Measurements from ENCODE around the gene GSTK1. TPM values are rescaled to one million over a fixed set of nuclear protein-coding genes. Genes with fewer than 3 reads are reported as not detected.

The GSTK1 gene
- total RNA-seq, 6 donors from 2014 or later = 140 to 194 (median 158) TPM

DNA sequence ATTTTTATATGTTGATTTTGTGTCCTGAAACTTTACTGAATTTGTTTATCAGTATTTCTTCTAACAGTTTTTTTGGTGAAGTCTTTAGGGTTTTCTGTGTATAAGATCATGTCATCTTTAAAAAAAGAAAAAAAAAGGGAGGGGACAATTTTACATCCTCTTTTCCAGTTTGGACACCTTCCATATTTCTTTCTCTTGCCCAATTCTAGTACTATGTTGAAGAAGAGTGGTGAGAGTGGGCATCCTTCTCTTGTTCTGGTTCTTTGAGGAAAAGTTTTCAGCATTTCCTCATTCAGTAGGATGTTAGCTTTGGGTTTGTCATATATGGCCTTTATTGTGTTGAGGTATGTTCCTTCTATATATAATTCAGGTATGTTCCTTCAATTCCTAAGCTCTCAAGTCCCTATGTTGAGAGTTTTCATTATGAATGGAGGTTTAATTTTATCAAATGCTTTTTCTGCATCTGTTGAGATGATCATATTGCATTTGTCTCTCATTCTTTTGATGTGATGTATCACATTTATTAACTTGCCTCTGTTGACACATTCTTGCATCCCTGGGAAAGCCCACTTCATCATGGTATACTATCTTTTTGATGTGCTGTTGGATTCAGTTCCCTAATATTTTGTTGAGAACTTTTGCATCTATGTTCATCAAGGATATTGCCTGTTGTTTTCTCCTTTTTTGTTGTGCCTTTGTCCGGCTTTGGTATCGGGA lies 29.3 kb upstream of the GSTK1 start:
- H3K9me3 ChIP-seq = no peaks in the 10 kb centered on the region
- H3K36me3 ChIP-seq = no peaks in the 10 kb centered on the region
- no peak overlapping the region for H3K4me3 ChIP-seq
- DNase-seq (no peak), ATAC-seq (ENCODE audit: low FRiP score in 2 of 2) (no peak)
- no peak overlapping the region for H3K27ac ChIP-seq
- H3K4me1 ChIP-seq = peaks cover 0 to 3% (median 0%) of the 10 kb centered on the region in 4 donors
- no peak for TF ChIP-seq POLR2A (IDR thresholded peaks at IDR 0.05)
- TF ChIP-seq POLR2AphosphoS5 (IDR thresholded peaks at IDR 0.05) = no peak
- TF ChIP-seq EP300 (IDR thresholded peaks at IDR 0.05) = no peak
- TF ChIP-seq CTCF (IDR thresholded peaks at IDR 0.05) = no peak
- no peaks in the 10 kb centered on the region for H3K27me3 ChIP-seq
- WGBS, 2 donors = 96 to 98% methylated on average over 2 of the region's 2 CpGs

- Histone ChIP-seq H3K27ac (no peak overlapping the region), H3K4me1 (no peaks in the 10 kb centered on the region), H3K9me3 (no peaks in the 10 kb centered on the region), H3K4me3 (no peak overlapping the region), H3K27me3 (no peaks in the 10 kb centered on the region), H3K36me3 (no peaks in the 10 kb centered on the region)
- TF ChIP-seq CTCF (IDR thresholded peaks at IDR 0.05) (no peak), POLR2A (IDR thresholded peaks at IDR 0.05) (no peak), EP300 (IDR thresholded peaks at IDR 0.05) (no peak), POLR2AphosphoS5 (IDR thresholded peaks at IDR 0.05) (no peak)
- DNase-seq (no peak), ATAC-seq (ENCODE audit: low FRiP score in 2 of 2) (no peak)
- 85 to 89% methylated on average over 3 of the region's 3 CpGs for WGBS, 2 donors
These were observed 28.7 kb upstream of the GSTK1 start for GRCh38 chr7:143234533-143234875.

- Histone ChIP-seq H3K4me3 (no peak overlapping the region), H3K36me3 (no peaks in the 10 kb centered on the region), H3K9me3 (no peaks in the 10 kb centered on the region), H3K4me1 (peaks cover 0 to 5% (median 2%) of the 10 kb centered on the region in 4 donors), H3K27ac (no peak overlapping the region), H3K27me3 (no peaks in the 10 kb centered on the region)
- ATAC-seq (ENCODE audit: low FRiP score in 2 of 2) (no peak), DNase-seq (no peak)
- no peak for TF ChIP-seq EP300 (IDR thresholded peaks at IDR 0.05)
- TF ChIP-seq POLR2A (IDR thresholded peaks at IDR 0.05) = no peak
- TF ChIP-seq CTCF (IDR thresholded peaks at IDR 0.05) = no peak
- TF ChIP-seq POLR2AphosphoS5 (IDR thresholded peaks at IDR 0.05) = no peak
- WGBS, 2 donors = 16 to 20% methylated on average over 1 of the region's 1 CpG
These were observed 27.7 kb upstream of the GSTK1 start for GRCh38 chr7:143235561-143235960.

GRCh38 chr7:143236408-143236990 lies 26.7 kb upstream of the GSTK1 start:
- no peak overlapping the region for H3K27ac ChIP-seq
- DNase-seq (no peak), ATAC-seq (ENCODE audit: low FRiP score in 2 of 2) (no peak)
- WGBS, 2 donors = 77 to 95% methylated on average over 3 of the region's 3 CpGs
- TF ChIP-seq POLR2AphosphoS5 (IDR thresholded peaks at IDR 0.05) = no peak
- TF ChIP-seq EP300 (IDR thresholded peaks at IDR 0.05) = no peak
- TF ChIP-seq POLR2A (IDR thresholded peaks at IDR 0.05) = no peak
- no peak for TF ChIP-seq CTCF (IDR thresholded peaks at IDR 0.05)
- H3K4me3 ChIP-seq = no peak overlapping the region
- H3K9me3 ChIP-seq = no peaks in the 10 kb centered on the region
- peaks cover 0 to 8% (median 4%) of the 10 kb centered on the region in 4 donors for H3K4me1 ChIP-seq
- no peaks in the 10 kb centered on the region for H3K36me3 ChIP-seq
- H3K27me3 ChIP-seq = no peaks in the 10 kb centered on the region

- ATAC-seq (ENCODE audit: low FRiP score in 2 of 2) = no peak
- H3K4me1 ChIP-seq = peaks cover 0 to 8% (median 4%) of the 10 kb centered on the region in 4 donors
- TF ChIP-seq POLR2A (IDR thresholded peaks at IDR 0.05) (no peak), EP300 (IDR thresholded peaks at IDR 0.05) (no peak), POLR2AphosphoS5 (IDR thresholded peaks at IDR 0.05) (no peak), CTCF (IDR thresholded peaks at IDR 0.05) (no peak)
- H3K27ac ChIP-seq = peak overlapping the region; percentile 5 to 82 (median 60)
- no peak for DNase-seq
- H3K4me3 ChIP-seq = no peak overlapping the region
- no peaks in the 10 kb centered on the region for H3K27me3 ChIP-seq
- no peaks in the 10 kb centered on the region for H3K9me3 ChIP-seq
- H3K36me3 ChIP-seq = no peaks in the 10 kb centered on the region
These were observed 25.9 kb upstream of the GSTK1 start for GRCh38 chr7:143237366-143237765.
